ENCODE results near the gene ULBP3.

- no peak for TF ChIP-seq CTCF (IDR thresholded peaks at IDR 0.05)
- TF ChIP-seq ETV6 (CRISPR knock-in tag; IDR thresholded peaks at IDR 0.05), result no peak
- TF ChIP-seq NR2C2 (CRISPR knock-in tag; IDR thresholded peaks at IDR 0.05), result no peak
Observed at GRCh38 chr6:150065083-150065482, 3.8 kb downstream of the ULBP3 start.
